ENCODE results near the gene FAT2. TPM values are rescaled to one million over a fixed set of nuclear protein-coding genes. Genes with fewer than 3 reads are reported as not detected.

The FAT2 gene
- total RNA-seq, 1 donor from 2014 or later: 0.14 TPM

DNA sequence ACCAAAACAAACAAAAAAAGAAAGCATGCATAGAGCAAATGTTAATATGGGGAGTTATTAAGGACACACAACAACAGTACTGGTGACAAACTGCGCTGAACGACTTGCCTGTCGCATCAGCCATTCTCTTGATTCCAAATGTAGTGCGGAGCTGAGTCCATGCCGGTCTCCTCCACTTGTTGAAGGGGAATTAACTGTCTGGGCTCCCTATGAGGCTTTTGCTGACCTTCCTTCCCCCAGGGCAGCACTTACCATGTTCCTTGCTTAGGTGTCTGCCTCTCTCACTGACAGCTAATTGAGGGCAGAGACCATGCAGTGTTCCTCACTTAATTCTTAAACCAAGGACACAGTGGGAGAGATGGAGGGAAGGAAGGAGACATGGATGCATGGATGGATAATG lies 40.8 kb upstream of the FAT2 start:
- H3K27me3 Mint-ChIP-seq (ENCODE audit: low read depth, unreplicated experiment): peaks cover 16% of the 10 kb centered on the region
- DNase-seq (ENCODE audit: low read depth) (no peak), FAIRE-seq (no peak)
- no peak for TF ChIP-seq EZH2 (IDR thresholded peaks at IDR 0.05; ENCODE audit: insufficient read depth, low read length)
- TF ChIP-seq, protein P1, sequence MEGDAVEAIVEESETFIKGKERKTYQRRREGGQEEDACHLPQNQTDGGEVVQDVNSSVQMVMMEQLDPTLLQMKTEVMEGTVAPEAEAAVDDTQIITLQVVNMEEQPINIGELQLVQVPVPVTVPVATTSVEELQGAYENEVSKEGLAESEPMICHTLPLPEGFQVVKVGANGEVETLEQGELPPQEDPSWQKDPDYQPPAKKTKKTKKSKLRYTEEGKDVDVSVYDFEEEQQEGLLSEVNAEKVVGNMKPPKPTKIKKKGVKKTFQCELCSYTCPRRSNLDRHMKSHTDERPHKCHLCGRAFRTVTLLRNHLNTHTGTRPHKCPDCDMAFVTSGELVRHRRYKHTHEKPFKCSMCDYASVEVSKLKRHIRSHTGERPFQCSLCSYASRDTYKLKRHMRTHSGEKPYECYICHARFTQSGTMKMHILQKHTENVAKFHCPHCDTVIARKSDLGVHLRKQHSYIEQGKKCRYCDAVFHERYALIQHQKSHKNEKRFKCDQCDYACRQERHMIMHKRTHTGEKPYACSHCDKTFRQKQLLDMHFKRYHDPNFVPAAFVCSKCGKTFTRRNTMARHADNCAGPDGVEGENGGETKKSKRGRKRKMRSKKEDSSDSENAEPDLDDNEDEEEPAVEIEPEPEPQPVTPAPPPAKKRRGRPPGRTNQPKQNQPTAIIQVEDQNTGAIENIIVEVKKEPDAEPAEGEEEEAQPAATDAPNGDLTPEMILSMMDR (IDR thresholded peaks at IDR 0.05; ENCODE audit: insufficient read depth, low read depth, low read length): no peak
- H3K4me1 ChIP-seq (ENCODE audit: insufficient read depth, low read length): peaks cover 25% of the 10 kb centered on the region
- peaks cover 10% of the 10 kb centered on the region for H3K4me1 Mint-ChIP-seq (ENCODE audit: low read depth, unreplicated experiment)
- H3K4me3 Mint-ChIP-seq (ENCODE audit: unreplicated experiment): no peak overlapping the region
- no peaks in the 10 kb centered on the region for H3K9me3 ChIP-seq (ENCODE audit: insufficient read depth, low read depth, low read length)
- H3K27ac ChIP-seq (ENCODE audit: low read depth, low read length): no peak overlapping the region
- peaks cover 2% of the 10 kb centered on the region for H3K27me3 ChIP-seq (ENCODE audit: insufficient read depth, low read length)
- no peak overlapping the region for H2AFZ ChIP-seq (ENCODE audit: low read depth, low read length)
- no peak overlapping the region for H3K4me3 ChIP-seq (ENCODE audit: insufficient read depth, low read depth, low read length)
- no peaks in the 10 kb centered on the region for H3K9me3 Mint-ChIP-seq (ENCODE audit: unreplicated experiment)
- no peak overlapping the region for H3K27ac Mint-ChIP-seq (ENCODE audit: unreplicated experiment)
- H3K4me2 ChIP-seq (ENCODE audit: low read length): no peak overlapping the region
- H4K20me1 ChIP-seq (ENCODE audit: insufficient read depth, low read length): no peaks in the 10 kb centered on the region
- no peaks in the 10 kb centered on the region for H3K36me3 ChIP-seq (ENCODE audit: insufficient read depth, low read length)
- H3K9ac ChIP-seq (ENCODE audit: low read length): no peak overlapping the region
- H3K79me2 ChIP-seq (ENCODE audit: insufficient read depth, low read length): no peaks in the 10 kb centered on the region
- H3K36me3 Mint-ChIP-seq (ENCODE audit: low read depth, unreplicated experiment): no peaks in the 10 kb centered on the region

DNA sequence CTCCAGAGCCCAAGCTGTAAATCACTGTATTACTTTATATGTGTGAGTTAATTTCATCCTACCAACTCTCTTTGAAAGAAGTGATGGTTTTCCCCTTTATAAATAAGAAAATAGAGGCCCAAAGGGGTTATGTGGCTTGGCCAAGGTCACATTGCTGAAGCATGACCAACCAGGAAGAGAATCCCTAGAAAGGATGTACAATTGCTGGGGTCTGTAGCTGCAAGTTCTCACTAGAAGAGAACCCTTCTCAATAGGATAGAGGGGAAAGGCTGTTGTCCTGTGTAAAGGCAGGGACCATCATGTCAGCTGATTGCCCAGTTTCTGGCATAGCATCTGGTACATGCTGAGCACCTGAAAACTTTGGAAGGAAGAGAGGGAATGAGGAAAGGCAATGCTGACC lies 39.0 kb upstream of the FAT2 start:
- no peak overlapping the region for H3K4me3 ChIP-seq (ENCODE audit: insufficient read depth, low read depth, low read length)
- Mint-ChIP-seq H3K27me3 (ENCODE audit: low read depth, unreplicated experiment) (peaks cover 13% of the 10 kb centered on the region), H3K36me3 (ENCODE audit: low read depth, unreplicated experiment) (no peaks in the 10 kb centered on the region), H3K27ac (ENCODE audit: unreplicated experiment) (no peak overlapping the region), H3K4me1 (ENCODE audit: low read depth, unreplicated experiment) (peaks cover 10% of the 10 kb centered on the region), H3K9me3 (ENCODE audit: unreplicated experiment) (no peaks in the 10 kb centered on the region), H3K4me3 (ENCODE audit: unreplicated experiment) (no peak overlapping the region)
- TF ChIP-seq, protein P1 (IDR thresholded peaks at IDR 0.05; ENCODE audit: insufficient read depth, low read depth, low read length): no peak
- no peak for TF ChIP-seq EZH2 (IDR thresholded peaks at IDR 0.05; ENCODE audit: insufficient read depth, low read length)
- no peak overlapping the region for H3K27ac ChIP-seq (ENCODE audit: low read depth, low read length)
- FAIRE-seq (no peak), DNase-seq (ENCODE audit: low read depth) (no peak)
- H4K20me1 ChIP-seq (ENCODE audit: insufficient read depth, low read length): no peaks in the 10 kb centered on the region
- H3K4me1 ChIP-seq (ENCODE audit: insufficient read depth, low read length): peaks cover 25% of the 10 kb centered on the region
- H3K4me2 ChIP-seq (ENCODE audit: low read length): peak overlapping the region; percentile 23
- H3K36me3 ChIP-seq (ENCODE audit: insufficient read depth, low read length): no peaks in the 10 kb centered on the region
- no peak overlapping the region for H3K9ac ChIP-seq (ENCODE audit: low read length)
- H3K27me3 ChIP-seq (ENCODE audit: insufficient read depth, low read length): peaks cover 3% of the 10 kb centered on the region
- no peak overlapping the region for H2AFZ ChIP-seq (ENCODE audit: low read depth, low read length)
- no peaks in the 10 kb centered on the region for H3K79me2 ChIP-seq (ENCODE audit: insufficient read depth, low read length)
- no peaks in the 10 kb centered on the region for H3K9me3 ChIP-seq (ENCODE audit: insufficient read depth, low read depth, low read length)

DNA sequence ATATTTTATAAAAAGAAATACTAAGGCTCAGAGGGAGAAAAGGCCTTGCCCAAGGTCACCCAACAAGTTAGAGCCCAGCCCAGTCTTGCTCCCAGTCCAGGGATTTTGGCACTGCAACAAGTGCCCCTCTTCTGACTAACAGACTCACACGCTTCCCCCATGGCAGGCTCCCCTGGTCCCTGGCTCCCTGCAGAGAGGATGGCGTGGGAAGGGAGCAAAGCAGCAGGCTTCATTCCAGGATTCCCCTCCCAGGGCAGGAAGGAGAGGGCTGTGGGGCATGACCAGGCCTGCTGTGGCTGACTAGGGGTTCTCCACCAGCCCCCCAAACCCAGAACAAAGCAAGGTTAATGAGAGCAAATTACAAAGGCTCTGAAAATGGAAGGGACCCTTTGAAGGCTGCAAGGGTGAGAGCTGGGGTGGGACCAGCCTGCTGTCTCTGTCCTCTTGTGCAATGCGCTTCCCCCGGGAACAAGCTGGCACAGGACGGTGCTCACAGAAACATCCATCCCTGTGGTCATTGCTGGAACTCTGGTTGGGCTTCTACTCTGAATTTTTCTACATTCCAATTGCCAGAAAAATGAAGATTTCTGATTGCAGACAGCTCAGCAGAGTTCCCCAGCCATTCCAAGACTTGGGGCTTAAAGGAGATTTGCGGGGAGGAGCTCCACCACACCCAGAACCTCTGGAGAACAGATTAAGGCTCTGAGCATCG lies 37.1 kb upstream of the FAT2 start:
- peak overlapping the region; percentile 43 for H3K4me2 ChIP-seq (ENCODE audit: low read length)
- H3K4me1 ChIP-seq (ENCODE audit: insufficient read depth, low read length): peaks cover 25% of the 10 kb centered on the region
- no peaks in the 10 kb centered on the region for H3K36me3 Mint-ChIP-seq (ENCODE audit: low read depth, unreplicated experiment)
- H3K27me3 ChIP-seq (ENCODE audit: insufficient read depth, low read length): peaks cover 4% of the 10 kb centered on the region
- peak overlapping the region; percentile 31 for H3K27ac ChIP-seq (ENCODE audit: low read depth, low read length)
- no peak overlapping the region for H3K27ac Mint-ChIP-seq (ENCODE audit: unreplicated experiment)
- no peaks in the 10 kb centered on the region for H3K9me3 Mint-ChIP-seq (ENCODE audit: unreplicated experiment)
- peak; percentile 11 for DNase-seq (ENCODE audit: low read depth)
- peaks cover 10% of the 10 kb centered on the region for H3K4me1 Mint-ChIP-seq (ENCODE audit: low read depth, unreplicated experiment)
- peak overlapping the region; percentile 58 for H2AFZ ChIP-seq (ENCODE audit: low read depth, low read length)
- no peak overlapping the region for H3K4me3 ChIP-seq (ENCODE audit: insufficient read depth, low read depth, low read length)
- no peaks in the 10 kb centered on the region for H4K20me1 ChIP-seq (ENCODE audit: insufficient read depth, low read length)
- H3K36me3 ChIP-seq (ENCODE audit: insufficient read depth, low read length): no peaks in the 10 kb centered on the region
- no peaks in the 10 kb centered on the region for H3K9me3 ChIP-seq (ENCODE audit: insufficient read depth, low read depth, low read length)
- no peak overlapping the region for H3K4me3 Mint-ChIP-seq (ENCODE audit: unreplicated experiment)
- TF ChIP-seq, protein P1 (IDR thresholded peaks at IDR 0.05; ENCODE audit: insufficient read depth, low read depth, low read length): no peak
- TF ChIP-seq EZH2 (IDR thresholded peaks at IDR 0.05; ENCODE audit: insufficient read depth, low read length): no peak
- no peak overlapping the region for H3K9ac ChIP-seq (ENCODE audit: low read length)
- peaks cover 13% of the 10 kb centered on the region for H3K27me3 Mint-ChIP-seq (ENCODE audit: low read depth, unreplicated experiment)
- H3K79me2 ChIP-seq (ENCODE audit: insufficient read depth, low read length): no peaks in the 10 kb centered on the region
- no peak for FAIRE-seq
